Stimulated activated CD8-positive, alpha-beta memory T cell treated with anti-CD3 and anti-CD28 coated beads, Interleukin-12 subunit alpha, Interleukin-12 subunit beta, amount 100 ng/mL, for 24 hours (primary cell): ENCODE data around the gene NAB1.

Experiments
- DNase-seq: peaks from one replicate; pipeline ENCODE4 v3.0.0-alpha.2; 2020; ENCODE audit errors: extremely low read depth

The NAB1 gene

DNA sequence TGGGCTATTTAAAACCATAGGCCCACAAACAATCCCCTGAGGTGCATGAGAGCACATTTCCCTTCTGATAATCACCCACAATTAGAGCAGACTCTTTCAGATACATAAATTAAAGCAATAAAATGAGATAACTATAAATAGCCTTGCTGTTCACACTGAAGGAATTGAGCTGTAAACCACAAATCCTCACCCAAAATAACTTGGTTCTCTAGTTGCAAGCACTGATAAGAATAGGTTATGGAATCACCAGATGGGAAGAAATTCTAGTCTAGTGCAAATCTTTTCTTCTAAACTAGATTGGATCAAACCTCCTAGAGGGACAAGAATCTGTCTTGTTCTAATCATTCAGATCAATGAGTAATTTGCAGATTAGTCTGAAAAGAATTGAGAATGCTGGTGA lies 64.6 kb downstream of the NAB1 start:
- DNase-seq = no peak

DNA sequence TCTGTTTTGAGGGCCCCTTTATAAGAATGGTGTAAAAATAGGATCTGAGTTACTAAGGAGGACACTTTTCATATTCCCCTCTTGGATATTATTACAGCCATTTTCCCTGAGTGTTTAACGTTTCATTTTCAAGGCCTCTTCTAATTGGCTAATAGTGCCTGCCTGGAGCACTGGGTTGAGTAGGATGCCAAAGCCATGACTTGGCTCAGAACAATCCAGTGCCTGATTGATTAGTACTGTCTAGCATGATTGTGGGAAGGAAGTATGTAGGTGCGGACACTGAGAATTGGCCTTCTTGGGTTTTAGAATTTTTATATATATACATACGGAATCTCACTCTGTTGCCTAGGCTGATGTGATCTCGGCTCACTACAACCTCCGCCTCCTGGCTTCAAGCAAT lies 66.1 kb downstream of the NAB1 start:
- DNase-seq = no peak

DNA sequence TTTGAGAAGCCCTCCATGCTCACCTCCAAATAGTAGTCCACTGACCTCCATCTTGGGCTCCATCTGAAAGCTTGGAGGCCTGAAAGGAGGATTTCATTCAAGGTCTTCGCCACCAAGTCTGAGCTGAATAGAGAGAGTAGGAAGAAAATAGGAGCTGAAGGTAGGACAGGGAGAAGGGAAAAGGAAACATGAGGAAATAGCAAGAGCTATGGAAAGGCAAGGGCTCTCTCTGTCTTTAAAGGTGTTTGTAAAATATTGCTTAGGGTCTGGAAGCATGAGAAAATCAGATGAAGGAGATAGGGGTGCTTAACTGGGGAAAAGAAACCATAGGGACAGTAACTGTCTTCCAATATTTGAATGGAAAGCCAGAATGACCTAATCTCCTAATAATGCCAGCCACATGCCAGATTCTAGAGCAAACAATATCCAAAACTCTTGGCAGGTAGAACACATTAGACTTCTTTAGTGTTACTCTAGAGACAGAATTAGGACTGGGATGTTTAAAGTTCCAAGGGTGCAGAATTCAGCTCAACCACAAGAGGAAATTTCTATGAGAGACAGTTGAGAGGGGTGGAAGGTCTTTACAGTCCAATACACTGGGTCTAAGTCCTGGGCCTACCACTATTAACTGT lies 67.4 kb downstream of the NAB1 start:
- no peak for DNase-seq

DNA sequence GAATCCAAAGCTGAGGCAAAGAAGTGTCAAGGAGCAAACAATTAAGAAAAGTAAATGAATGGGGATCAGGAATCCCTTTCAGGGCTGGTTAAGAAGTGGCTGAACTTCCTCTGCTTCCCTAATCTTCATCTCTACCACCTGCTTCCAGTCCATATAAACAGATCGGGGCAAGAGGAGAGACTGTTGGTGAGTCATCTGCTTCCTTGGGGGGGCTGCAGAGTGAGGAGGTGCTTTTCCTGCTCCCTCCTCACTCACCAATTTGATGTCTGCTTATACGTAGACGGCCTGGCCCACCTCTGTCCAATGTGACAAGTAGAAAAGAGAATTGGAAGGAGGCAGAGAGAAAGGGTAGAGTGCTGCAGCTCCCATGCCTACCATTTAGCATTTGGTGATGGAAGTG lies 68.4 kb downstream of the NAB1 start:
- DNase-seq = no peak

DNA sequence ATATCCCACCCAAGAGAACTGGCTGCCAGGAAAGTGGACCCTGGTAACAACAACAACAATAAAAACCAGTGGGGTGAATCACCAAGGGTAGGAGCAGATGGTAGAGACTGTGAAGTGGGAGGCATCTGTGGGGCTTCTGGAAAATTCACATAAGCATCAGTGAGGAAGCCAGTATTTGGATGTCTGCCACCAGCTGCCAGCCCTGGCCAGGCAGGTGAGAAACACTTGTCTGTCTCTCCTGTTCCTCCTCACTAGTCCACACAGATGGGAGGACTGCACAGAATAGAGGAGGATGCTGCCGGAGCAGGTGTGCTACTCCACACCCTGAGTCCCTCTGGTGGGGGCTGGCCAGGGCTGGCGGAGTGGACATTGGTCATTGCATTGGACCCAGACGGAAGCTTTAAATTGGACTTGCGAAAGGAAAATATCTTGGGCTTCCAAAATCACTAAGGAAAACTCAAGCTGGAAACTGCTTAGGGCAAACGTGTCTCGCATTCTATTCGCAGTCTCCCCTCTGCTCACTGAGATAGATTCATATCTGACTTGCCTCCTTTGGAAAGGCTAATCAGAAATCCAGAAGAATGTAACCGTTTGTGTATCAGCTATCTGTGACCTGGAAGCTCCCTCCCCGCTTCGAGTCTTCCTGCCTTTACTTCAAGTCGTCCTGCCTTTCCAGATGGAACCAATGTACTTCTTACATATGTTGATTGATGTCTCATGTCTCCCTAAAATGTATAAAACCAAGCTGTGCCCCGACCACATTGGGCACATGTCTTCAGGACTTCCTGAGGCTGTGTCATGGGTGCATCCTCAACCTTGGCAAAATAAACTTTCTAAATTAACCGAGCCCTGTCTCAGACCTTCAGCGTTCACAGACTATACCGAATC lies 69.1 kb downstream of the NAB1 start:
- no peak for DNase-seq

DNA sequence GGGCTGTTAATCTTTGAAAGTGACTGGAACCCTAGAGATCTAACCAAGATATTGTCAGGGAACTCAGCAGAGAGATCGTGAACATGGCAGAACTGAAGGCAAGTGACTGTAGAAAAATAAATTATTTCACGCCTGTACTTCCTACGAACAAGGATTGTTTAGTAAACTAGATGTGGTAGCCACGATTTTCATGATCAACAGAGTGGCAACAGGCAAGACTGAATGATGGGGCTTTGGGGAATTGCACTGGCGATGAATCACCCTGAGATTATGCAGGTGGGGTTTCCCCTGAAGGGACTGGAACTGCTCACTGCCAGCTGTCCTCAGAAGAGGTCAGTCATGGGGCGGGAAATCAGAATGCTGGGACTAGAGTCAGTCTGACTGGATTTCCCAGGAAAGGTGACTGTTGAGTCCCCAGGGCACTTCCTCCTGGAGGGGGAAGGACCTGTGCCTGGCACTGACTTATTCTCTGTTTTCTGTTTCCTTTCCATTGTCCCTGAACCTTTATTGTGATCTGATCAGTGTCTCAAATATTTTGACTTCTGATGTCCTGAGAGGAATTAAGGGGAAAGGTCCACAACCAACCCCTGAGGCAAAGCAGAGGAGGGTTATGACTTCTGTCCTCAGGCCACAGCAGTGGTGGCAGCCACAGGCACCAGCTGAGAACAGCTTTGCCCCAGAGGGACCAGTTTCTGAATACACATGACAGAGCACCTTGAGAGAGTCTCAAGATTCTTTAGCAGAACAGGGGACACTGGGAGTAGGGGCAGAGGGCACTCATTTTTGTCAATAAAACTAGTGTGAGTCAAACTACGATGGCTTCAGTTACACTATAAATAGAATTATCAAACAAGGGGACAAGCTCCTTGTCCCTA lies 70.0 kb downstream of the NAB1 start:
- peak; percentile 43 for DNase-seq

DNA sequence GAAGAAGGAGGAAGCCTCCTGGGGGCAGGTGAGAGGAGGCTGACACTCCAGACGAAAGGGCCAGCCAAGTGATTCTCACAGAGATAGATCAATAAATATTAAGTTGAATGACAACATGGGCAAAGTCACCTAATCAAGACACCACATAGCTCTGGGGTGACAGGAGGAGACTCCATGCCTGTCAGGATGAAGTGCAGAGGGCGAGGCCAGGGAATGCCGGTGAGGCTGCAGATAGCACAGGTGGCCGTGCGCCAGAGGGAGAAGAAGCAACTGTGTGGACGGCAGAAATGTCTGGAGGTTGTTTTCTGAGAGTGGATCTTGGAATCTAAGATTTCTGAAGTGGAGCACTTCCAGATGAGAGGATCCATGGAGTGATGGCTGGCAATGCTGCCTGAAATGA lies 71.4 kb downstream of the NAB1 start:
- DNase-seq = no peak

DNA sequence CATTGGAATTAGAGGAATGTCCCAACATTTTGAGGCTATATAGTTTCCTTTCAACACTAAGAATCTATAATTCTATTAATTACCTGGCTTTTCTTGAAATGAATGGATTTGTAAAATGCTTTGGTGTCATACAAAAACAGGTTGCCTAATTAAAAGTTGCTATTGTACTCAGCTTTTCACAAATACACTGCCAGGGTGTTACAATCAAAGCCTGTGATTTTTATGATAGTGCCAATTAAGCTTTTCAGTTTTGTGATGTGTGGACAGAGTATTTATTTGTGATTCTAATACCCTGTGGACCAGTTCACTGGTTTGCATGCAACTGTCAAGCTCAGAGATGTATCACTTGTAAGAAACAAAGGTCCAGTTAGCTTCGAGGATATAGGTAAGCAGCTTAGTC lies 71.8 kb downstream of the NAB1 start:
- no peak for DNase-seq

DNA sequence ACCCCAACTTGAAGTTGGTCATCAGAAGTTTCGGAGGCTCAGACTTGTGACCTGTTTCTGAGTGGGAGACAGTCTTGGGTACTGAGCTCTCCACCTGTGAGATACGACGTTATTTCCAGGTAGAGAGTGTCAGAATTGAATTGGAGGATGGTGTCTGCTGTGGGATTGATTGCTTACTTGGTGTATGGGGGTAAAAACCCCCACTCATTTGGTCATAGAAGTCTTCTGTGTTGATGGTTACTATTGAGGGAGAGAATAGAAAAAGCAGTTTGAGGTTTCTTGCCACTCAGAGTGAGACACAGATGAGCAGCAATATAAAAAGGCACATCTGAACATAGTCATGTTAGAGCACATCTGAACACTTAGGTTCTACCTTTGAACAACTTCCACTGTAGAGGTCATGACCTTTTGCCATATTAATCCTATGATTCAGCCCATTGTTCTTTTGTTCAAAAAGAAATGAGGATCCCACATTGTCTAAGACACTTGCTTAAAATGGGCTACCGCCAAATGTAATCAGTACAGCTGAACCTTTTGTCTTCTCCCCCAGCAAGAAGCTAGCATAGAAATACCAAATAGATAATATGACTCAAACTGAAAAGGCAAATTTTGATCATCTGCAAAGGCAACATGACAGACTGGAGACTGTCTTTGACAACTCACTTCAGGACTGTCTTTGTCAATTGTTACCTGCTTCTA lies 73.3 kb downstream of the NAB1 start:
- no peak for DNase-seq

DNA sequence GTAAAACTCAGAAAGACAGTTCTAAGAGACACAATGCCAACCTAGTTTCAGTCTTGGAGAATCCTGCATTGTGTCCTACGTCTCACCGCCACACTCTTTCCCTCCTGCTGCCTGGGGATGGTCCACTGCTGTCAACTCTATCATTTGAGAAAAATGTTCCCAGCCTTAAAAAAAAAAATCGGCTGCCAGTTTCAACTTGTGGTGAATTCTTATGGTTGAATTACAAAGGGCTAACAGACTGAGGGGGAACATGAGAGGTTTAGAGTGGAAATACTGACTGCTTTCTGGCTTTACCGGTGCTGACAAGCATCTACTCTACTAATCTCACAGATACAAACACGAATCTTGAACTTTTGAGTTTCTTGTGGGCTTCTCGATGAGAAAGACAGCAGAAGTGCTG lies 74.0 kb downstream of the NAB1 start:
- DNase-seq = no peak

DNA sequence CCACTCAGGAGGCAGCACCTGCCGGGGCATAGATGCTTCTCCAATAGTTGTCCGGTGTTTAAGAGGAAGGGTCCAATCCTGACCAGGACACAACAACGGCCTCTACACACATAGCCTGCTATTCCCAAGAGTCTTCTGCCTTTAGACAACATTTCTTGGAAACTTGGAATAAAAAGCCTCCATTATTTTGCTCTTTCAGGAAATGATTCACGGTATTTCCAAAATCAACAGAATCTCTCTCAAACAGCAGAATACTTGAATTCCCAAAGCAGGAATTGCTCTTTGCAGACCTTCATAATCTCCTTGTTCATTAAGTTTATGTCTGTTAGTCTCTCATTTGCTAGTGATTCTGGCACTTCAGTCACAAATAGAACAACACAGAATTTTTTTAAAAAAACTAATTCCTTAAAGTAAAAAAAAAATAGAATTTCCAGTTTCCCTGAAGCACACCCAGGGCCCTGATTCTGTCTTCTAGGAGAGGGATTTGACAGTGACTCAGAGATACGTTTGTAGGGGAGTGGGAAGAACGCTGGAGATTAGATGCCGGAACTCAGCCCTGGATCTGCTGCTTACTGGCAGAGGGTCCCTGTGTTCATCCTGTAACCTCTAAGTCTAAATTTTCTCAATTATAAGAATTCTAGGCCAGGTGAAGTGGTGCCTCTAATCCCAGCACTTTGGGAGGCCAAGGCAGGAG lies 74.7 kb downstream of the NAB1 start:
- no peak for DNase-seq

DNA sequence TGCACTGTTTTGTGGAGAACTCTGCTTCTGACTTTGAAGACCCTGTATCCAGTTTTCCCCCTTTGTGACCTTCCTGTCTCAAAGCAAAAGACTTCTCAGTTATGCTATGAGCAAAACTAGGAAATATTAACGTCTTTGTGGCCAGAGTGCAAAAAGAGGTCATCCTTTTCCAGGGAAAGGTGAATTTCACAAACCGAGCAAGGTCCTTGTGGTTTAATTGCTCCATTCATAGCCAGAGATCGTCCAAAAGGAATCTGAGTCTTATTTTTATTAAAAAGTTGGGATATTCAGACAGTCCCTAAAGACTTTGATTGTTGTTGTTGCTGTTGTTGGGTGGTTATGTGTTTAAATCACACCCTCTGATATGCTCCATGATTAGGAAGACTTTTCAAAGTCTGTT lies 77.4 kb downstream of the NAB1 start:
- no peak for DNase-seq

DNA sequence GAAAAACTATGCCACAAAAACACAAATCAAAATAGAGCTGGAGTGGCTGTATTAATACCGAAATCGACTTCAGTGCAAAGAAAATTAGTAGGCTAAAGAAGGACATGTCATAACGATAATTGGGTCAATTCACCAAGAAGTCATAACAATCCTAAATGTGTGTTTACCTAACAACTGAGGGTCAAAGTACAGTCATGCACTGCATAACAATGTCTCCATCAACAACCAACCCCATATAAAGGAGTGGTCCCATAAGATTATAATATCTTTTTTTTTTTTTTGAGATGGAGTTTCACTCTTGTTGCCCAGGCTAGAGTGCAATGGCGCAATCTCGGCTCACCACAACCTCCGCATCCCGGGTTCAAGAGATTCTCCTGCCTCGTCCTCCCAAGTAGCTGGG lies 87.5 kb downstream of the NAB1 start:
- no peak for DNase-seq

DNA sequence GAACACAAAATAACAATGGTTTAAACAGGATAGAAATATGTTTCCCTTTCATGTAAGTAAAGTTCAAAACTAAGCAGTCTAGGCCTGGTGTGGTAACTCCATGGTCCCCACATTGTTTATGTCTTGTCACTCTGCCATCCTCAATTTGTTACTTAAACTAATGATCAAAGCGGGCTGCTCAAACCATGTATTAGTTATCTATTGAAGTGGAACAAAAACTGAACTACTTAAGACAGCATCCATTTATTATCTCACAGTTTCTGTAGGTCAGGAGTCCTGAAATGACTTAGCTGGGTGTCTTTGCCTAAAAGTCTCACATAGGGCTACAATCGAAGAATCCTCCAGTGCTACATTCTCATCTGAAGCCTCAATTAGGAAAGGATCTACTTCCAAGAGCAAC lies 91.6 kb downstream of the NAB1 start:
- DNase-seq = no peak
